Prostate gland (tissue), 2 donors: ENCODE results near the gene STEAP3. TPM values are rescaled to one million over a fixed set of nuclear protein-coding genes. Genes with fewer than 3 reads are reported as not detected.

ENCODE experiments used
- DNase-seq: peaks from one replicate; pipeline ENCODE4 v3.0.0-alpha.2; 2019; ENCODE audit warnings: low spot score
- H3K27ac ChIP-seq, 2 donors: fragments of 200-600 bp; sonication (generic); 2 replicates each; pipeline ENCODE4 v1.5.1; 2017 to 2019
- H3K27me3 ChIP-seq: fragments of 200-600 bp; sonication (generic); replicated peaks from 2 replicates; pipeline ENCODE4 v1.5.1; 2019; ENCODE audit not compliant: insufficient read depth
- H3K36me3 ChIP-seq, 2 donors: fragments of 200-600 bp; sonication (generic); 1 replicate in 1 of 2; 2 replicates in 1 of 2; pipeline versions ENCODE4 v1.5.1 to v1.8.1; 2017 to 2019
- H3K4me1 ChIP-seq: fragments of 200-600 bp; sonication (generic); replicated peaks from 2 replicates; pipeline ENCODE4 v1.5.1; 2019
- H3K4me3 ChIP-seq, 2 donors: fragments of 200-600 bp; sonication (generic); 2 replicates each; pipeline ENCODE4 v1.5.1; 2017 to 2019
- H3K9me3 ChIP-seq: fragments of 200-600 bp; sonication (generic); 2 replicates; pipeline ENCODE4 v1.5.1; 2017
- CTCF ChIP-seq, 4 experiments: fragments of 200-600 bp in 2 of 4; fragments of 450-650 bp in 2 of 4; sonication (generic) in 2 of 4; IDR thresholded peaks; 1 replicate in 3 of 4; 2 replicates in 1 of 4; pipeline ENCODE4 v1.5.1; 2016 to 2019; ENCODE audit warnings: antibody characterized with exemption in 4 of 4, mild to moderate bottlenecking in 2 of 4, moderate library complexity in 2 of 4
- POLR2A ChIP-seq: fragments of 450-650 bp; IDR thresholded peaks from one replicate; pipeline ENCODE4 v1.6.1; 2016; ENCODE audit warnings: antibody characterized with exemption, mild to moderate bottlenecking
- POLR2AphosphoS5 ChIP-seq: sonication (generic); formaldehyde crosslinking; IDR thresholded peaks from one replicate; pipeline ENCODE4 v1.6.1; 2017; ENCODE audit warnings: antibody characterized with exemption
- WGBS: methylation state at CpG from one replicate; pipeline ENCODE4 v1.1.5; 2018; 5-methylcytosine and 5-hydroxymethylcytosine counted together
- intact Hi-C: fragments of 100-400 bp; cut with DNase I; formaldehyde crosslinking; loops from one replicate; pipeline ENCODE4 v1.14.2; 2022
- total RNA-seq, 2 donors: library from RNA; depleted of rRNA; stranded (reverse); fragments of >200 nt; gene quantifications; one replicate each; pipeline ENCODE4 v1.1.0, GENCODE V29; 2016

Gene STEAP3
- total RNA-seq, 2 donors from 2014 or later, result 15.3 to 25.1 TPM

GRCh38 chr2:119263025-119263424 is 39.4 kb downstream of the STEAP3 start:
- no peak overlapping the region for H3K4me3 ChIP-seq
- no peaks in the 10 kb centered on the region for H3K4me1 ChIP-seq
- no peak overlapping the region for H3K27ac ChIP-seq
- no peak for DNase-seq
- 94% methylated on average over 23 of the region's 23 CpGs for WGBS
- H3K9me3 ChIP-seq, result no peaks in the 10 kb centered on the region
- TF ChIP-seq POLR2A (no peak), CTCF (IDR thresholded peaks at IDR 0.05) (no peak), POLR2AphosphoS5 (no peak)
- intact Hi-C loops, result loop anchor here (5.0 kb wide), 1 partner anchor 41 kb away; the partner anchor contains the start of gene STEAP3
- no peaks in the 10 kb centered on the region for H3K36me3 ChIP-seq
- no peaks in the 10 kb centered on the region for H3K27me3 ChIP-seq

- no peak for TF ChIP-seq CTCF (IDR thresholded peaks at IDR 0.05)
- TF ChIP-seq POLR2A, result no peak
- TF ChIP-seq POLR2AphosphoS5, result no peak
- 77% methylated on average over 5 of the region's 5 CpGs for WGBS
- Histone ChIP-seq H3K4me3 (no peak overlapping the region), H3K4me1 (no peaks in the 10 kb centered on the region), H3K36me3 (no peaks in the 10 kb centered on the region), H3K27ac (no peak overlapping the region), H3K27me3 (no peaks in the 10 kb centered on the region), H3K9me3 (no peaks in the 10 kb centered on the region)
- no peak for DNase-seq
- intact Hi-C loops, result loop anchor here (2.0 to 5.0 kb wide), 2 partner anchors 41 to 253 kb away; partner anchors contain the start of gene STEAP3
Observed at GRCh38 chr2:119263656-119264055, 40.0 kb downstream of the STEAP3 start.

- Histone ChIP-seq H3K9me3 (no peaks in the 10 kb centered on the region), H3K27ac (no peak overlapping the region), H3K4me1 (no peaks in the 10 kb centered on the region), H3K36me3 (no peaks in the 10 kb centered on the region), H3K27me3 (no peaks in the 10 kb centered on the region), H3K4me3 (no peak overlapping the region)
- intact Hi-C loops, result loop anchor here (2.0 to 5.0 kb wide), 2 partner anchors 43 to 254 kb away; partner anchors contain the start of gene STEAP3
- peak; percentile 50 for DNase-seq
- TF ChIP-seq POLR2A (no peak), CTCF (IDR thresholded peaks at IDR 0.05) (peak; percentile 49 to 83 (median 74))
- 57% methylated on average over 13 of the region's 13 CpGs for WGBS
Observed at GRCh38 chr2:119264781-119265692, 41.4 kb downstream of the STEAP3 start.

GRCh38 chr2:119265693-119266066 is 42.0 kb downstream of the STEAP3 start:
- Histone ChIP-seq H3K27me3 (no peaks in the 10 kb centered on the region), H3K27ac (no peak overlapping the region), H3K4me1 (no peaks in the 10 kb centered on the region), H3K36me3 (no peaks in the 10 kb centered on the region), H3K4me3 (no peak overlapping the region), H3K9me3 (no peaks in the 10 kb centered on the region)
- intact Hi-C loops, result loop anchor here (2.0 kb wide), 1 partner anchor 255 kb away; no protein-coding TSS in a partner anchor
- no peak for TF ChIP-seq POLR2A
- TF ChIP-seq CTCF (IDR thresholded peaks at IDR 0.05), result no peak
- TF ChIP-seq POLR2AphosphoS5, result no peak
- DNase-seq, result no peak
- WGBS, result 79% methylated on average over 6 of the region's 6 CpGs
